ENCODE measurements around the gene EPYC.

DNA sequence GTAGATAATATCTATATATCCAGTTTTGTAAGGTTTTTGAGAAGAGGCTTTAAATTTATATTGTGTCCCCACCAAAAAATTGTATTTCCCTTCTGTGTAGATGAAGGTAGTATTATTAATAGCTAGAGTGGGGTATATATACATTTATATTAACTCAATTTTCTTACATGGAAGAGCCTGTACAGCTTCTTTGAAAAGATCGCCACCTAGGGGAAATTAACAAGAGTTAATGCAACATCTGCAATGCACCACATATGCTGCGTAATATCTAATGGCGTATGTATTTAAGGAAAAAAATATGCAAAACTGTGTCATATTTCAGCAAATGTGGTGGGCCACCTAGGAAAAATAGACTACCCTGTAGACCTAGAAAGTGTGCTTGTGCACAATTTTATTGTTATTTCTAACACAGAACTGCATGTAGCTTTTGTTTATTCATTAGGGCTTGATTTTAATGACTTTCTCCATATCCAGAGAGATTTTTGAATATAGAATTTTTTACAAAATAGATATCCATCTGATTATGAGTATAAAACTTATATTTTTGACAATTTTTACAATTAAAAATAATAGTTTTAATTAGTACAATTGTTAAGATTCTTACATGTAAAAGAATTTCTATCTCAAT lies 63.8 kb downstream of the EPYC start:
- TF ChIP-seq, protein P1, sequence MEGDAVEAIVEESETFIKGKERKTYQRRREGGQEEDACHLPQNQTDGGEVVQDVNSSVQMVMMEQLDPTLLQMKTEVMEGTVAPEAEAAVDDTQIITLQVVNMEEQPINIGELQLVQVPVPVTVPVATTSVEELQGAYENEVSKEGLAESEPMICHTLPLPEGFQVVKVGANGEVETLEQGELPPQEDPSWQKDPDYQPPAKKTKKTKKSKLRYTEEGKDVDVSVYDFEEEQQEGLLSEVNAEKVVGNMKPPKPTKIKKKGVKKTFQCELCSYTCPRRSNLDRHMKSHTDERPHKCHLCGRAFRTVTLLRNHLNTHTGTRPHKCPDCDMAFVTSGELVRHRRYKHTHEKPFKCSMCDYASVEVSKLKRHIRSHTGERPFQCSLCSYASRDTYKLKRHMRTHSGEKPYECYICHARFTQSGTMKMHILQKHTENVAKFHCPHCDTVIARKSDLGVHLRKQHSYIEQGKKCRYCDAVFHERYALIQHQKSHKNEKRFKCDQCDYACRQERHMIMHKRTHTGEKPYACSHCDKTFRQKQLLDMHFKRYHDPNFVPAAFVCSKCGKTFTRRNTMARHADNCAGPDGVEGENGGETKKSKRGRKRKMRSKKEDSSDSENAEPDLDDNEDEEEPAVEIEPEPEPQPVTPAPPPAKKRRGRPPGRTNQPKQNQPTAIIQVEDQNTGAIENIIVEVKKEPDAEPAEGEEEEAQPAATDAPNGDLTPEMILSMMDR (conservative IDR thresholded peaks at IDR 0.05; ENCODE audit: low read length): peak; percentile 85
- TF ChIP-seq EZH2phosphoT487 (IDR thresholded peaks at IDR 0.05; ENCODE audit: borderline replicate concordance, low read depth, low read length): no peak

All from OCI-LY7 (cell line).